GM18520 (cell line): ENCODE measurements around the gene TEAD1.
A peak's percentile ranks its signal among the peaks of the same experiment; 100 is the strongest.

ENCODE experiments used
- ATAC-seq: cut with Tn5 transposase; IDR thresholded peaks from one replicate; pipeline ENCODE4 v1.9.1; 2021; ENCODE audit not compliant: unreplicated experiment

TEAD1 gene

GRCh38 chr11:12664385-12664784, 9.8 kb upstream of the TEAD1 start:
- ATAC-seq: no peak

GRCh38 chr11:12666915-12667314, 7.3 kb upstream of the TEAD1 start:
- ATAC-seq: no peak

- no peak for ATAC-seq
Observed at GRCh38 chr11:12667646-12668045, 6.6 kb upstream of the TEAD1 start.

GRCh38 chr11:12668166-12668565, 6.1 kb upstream of the TEAD1 start:
- ATAC-seq: no peak

GRCh38 chr11:12669930-12670329, 4.3 kb upstream of the TEAD1 start:
- ATAC-seq: no peak

- no peak for ATAC-seq
Observed at GRCh38 chr11:12671370-12671769, 2.9 kb upstream of the TEAD1 start.

GRCh38 chr11:12673601-12673923, 659 bp upstream of the TEAD1 start:
- no peak for ATAC-seq

- ATAC-seq: peak; percentile 13
Observed at GRCh38 chr11:12674571-12674935, 332 bp downstream of the TEAD1 start.

GRCh38 chr11:12674936-12675696, 895 bp downstream of the TEAD1 start:
- ATAC-seq: no peak

GRCh38 chr11:12675951-12676711, 1.9 kb downstream of the TEAD1 start:
- no peak for ATAC-seq

GRCh38 chr11:12677131-12677530, 2.9 kb downstream of the TEAD1 start:
- no peak for ATAC-seq

GRCh38 chr11:12678092-12678491, 3.9 kb downstream of the TEAD1 start:
- no peak for ATAC-seq

- no peak for ATAC-seq
Observed at GRCh38 chr11:12678991-12679390, 4.8 kb downstream of the TEAD1 start.

- ATAC-seq: no peak
Observed at GRCh38 chr11:12679471-12679870, 5.2 kb downstream of the TEAD1 start.

- no peak for ATAC-seq
Observed at GRCh38 chr11:12680246-12680939, 6.2 kb downstream of the TEAD1 start.

GRCh38 chr11:12680940-12681258, 6.7 kb downstream of the TEAD1 start:
- no peak for ATAC-seq

- no peak for ATAC-seq
Observed at GRCh38 chr11:12681466-12681865, 7.2 kb downstream of the TEAD1 start.

- no peak for ATAC-seq
Observed at GRCh38 chr11:12682288-12682687, 8.1 kb downstream of the TEAD1 start.

GRCh38 chr11:12682737-12683500, 8.7 kb downstream of the TEAD1 start:
- ATAC-seq: no peak

- ATAC-seq: no peak
Observed at GRCh38 chr11:12683874-12684273, 9.7 kb downstream of the TEAD1 start.

GRCh38 chr11:12684315-12684714, 10.1 kb downstream of the TEAD1 start:
- no peak for ATAC-seq
